DMS53 treated with DMSO at 0.1 percent for 48 hours (cell line): Measurements from ENCODE around the gene YWHAQ.
"Not testable (repeated sequence)": the region's sequence is repeated elsewhere in the genome, so short reads cannot be mapped to it uniquely, and the experiment has no call there.

Source experiments
- DNase-seq: peaks from one replicate; lab custom pipeline; 2025; ENCODE audit not compliant: unreplicated experiment; lab: John Stamatoyannopoulos, UW

The YWHAQ gene

DNA sequence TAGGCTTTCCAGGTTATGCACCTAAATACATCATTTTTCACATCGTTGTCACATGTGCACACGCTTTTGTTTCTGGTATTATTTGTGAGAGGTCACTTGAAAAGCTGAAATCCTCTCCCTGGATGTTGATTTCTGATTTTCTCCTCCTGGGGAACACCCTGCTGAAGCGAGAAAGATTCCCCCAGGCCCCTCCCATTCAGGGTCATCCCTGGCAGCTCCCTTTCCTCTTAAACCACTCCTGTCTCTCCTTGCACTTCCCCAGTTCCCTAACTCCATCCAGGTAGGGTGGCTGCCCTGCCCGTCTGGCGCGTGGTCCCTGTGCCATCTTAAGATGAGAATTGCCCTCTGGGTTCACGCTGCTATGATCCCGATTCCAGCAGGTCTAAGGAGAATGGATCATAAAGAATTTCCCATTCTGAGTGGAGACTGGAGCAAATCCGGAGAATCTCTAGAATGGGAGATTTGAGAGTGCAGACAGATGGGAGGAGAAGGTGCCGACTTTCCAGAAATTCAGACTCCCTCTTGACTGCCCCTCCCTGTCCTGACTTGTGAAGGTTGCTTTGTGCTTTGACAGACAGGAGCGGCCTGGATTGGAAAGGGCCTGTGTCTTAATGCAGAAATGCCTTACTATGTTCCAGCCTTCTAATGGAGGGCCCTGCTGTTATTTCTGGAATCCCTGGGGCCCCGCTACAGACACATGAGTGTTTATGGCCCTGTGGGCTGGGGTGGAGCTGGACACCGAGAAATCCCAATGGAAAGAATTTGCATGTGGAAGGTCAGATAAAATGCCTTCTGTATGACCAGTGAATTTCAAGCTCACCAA, 1.3 kb upstream of the YWHAQ start:
- DNase-seq: no peak

DNA sequence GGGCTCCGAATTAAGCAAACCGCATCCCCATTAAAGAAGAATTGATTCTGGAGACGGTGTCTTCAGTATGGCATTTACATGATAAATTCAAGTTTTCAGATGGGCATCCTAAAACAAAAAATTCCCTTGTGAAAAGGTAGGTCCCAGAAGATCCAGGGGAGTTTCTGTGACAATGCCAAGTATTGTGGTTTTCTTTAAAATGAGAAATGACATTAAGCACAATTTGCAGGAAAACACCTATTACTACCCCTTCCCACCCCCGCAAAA, 689 bp upstream of the YWHAQ start:
- no peak for DNase-seq

DNA sequence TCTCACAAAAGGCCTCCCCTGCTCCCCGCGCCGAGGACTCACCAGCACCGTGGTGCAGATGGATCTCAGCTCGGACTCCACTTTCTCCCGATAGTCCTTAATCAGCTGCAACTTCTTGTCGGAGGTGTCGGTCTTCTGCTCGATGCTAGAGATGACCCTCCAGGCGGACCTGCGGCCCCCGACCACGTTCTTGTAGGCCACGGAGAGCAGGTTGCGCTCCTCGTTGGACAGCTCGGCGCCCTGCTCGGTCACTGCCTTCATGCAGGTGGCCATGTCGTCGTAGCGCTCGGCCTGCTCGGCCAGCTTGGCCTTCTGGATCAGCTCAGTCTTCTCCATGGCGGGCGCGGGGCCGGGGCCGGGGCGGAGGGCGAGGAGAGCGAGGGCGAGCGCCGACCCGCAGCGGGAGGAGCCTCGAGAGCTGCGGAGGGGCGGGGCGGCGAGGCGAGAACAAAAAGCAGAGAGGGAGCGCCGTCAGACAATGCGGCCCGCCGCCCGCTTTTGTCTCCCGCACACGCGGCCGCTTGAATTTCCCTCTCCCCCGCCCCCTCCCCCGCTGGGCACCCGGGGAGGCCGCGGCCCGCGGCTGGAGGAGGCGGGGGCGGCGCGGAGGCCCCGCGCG, 571 bp downstream of the YWHAQ start:
- DNase-seq: no peak

DNA sequence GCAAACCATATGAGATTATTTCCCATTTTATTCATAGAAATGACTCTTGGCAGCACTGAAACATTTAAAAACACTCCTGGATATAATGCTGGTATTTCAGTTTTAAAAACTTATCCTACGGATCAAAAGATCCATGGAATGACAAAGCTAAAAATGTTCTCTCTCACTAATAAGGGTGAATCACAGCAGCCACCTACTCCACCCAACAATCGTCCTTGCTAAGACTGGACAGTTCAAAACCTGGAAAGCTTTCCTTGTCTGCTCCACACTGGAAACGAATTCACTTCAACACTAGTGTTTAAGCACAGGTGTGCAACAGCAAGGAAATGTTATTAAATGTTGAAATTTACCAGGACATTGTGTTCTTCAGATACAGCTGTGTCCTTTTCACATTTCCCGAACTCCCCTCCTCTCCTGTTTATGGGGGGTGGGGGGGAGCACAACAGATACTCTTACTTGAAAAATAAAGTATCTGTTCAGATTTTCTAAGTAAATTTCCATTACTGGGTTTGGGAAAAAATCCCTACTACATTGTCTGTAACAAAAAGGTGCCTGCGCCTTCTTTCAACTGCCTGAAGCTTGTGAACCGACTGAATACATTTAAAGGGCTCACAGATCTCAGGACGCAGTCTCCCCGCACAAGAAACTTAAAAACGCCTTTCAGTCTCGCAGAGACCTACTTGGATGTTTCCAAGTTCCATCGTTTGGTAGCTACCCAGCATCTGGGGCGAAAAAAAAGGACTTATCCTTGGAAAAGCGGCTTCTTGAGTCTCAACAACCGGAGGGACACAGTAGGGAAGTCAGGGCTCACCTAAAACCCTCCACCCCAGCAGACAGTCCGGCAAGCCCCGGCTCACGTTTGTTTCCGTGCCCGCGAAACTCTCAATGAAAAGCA, 1.3 kb downstream of the YWHAQ start:
- DNase-seq: no peak

DNA sequence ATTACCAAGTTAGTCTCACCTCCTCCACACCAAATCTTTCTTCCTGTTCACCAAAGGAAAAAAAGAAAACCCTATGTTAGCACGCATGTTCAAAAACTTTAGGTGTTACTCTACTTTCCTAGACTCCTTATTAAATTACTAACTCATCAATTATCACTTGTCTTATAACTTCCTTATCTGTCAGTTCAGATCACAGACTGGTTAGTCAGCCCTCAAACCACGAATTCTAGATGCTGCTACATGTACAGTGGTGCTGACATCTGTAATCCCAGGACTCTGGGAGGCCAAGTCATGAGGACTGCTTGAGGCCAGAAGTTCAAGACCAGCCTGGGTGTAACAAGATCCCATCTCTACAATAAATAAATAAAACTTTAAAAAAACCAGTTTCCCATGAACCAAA, 3.5 kb downstream of the YWHAQ start:
- DNase-seq: no peak

DNA sequence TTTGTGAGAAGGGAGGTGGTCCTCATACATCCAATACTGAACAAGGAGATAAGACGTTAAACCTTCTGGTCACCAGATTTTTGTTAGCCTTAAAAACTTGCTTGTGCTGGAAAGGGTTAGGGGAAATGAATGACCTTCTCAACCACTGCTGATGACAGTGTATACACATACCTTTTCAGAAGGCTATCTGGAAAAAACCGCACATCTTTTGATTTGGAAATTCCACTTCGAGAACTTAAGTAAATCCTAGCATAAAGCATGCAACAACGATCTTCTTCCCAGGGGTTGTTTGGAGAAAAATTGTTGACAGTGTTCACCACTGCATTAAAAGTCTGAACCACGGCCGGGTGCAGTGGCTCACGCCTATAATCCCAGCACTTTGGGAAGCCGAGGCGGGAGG, 7.6 kb downstream of the YWHAQ start:
- DNase-seq: no peak

DNA sequence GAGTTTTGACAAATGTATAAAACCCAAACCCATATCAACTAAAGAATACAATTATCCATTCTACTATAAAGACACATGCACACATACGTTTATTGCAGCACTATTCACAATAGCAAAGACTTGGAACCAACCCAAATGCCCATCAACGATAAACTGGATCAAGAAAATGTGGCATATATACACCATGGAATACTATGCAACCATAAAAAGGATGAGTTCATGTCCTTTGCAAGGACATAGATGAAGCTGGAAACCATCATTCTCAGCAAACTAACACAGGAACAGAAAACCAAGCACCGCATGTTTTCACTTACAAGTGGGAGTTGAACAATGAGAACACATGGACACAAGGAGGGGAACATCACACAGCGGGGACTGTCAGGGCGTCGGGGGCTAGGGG, 9.1 kb downstream of the YWHAQ start:
- DNase-seq: not testable (repeated sequence)

DNA sequence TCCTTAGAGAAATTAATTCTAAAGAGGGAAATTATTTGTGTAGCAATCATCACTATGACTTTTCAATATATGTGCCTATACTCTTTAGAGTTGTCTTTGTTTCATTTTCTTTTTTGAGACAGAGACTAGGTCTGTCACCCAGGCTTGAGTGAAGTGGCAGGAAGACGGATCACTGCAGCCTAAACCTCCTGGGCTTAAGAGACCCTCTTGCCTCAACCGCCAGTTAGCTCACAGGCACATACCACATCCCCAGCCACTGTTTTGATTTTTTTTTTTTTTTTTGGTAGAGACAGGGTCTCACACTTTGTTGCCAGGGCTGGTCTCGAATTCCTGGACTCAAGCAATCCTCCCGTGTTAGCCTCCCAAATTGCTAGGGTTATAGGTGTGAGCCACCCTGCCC, 12.4 kb downstream of the YWHAQ start:
- DNase-seq: no peak

DNA sequence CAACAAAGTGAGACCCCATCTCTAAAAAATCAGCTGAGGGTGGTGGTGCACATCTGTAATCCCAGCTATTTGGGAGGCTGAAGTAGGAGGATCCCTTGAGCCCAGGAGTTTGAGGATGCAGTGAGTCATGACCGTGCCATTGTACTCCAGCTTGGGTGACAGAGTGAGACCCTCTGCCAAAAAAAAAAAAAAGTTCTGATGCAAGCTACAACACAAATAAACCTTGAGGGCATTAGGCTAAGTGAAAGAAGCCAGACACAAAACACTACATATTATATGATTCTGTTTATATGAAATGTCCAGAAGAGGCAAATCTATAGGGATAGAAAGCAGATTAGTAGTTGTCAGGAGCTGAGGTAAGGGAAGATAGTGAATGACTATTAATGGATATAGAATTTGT, 13.0 kb downstream of the YWHAQ start:
- DNase-seq: no peak

DNA sequence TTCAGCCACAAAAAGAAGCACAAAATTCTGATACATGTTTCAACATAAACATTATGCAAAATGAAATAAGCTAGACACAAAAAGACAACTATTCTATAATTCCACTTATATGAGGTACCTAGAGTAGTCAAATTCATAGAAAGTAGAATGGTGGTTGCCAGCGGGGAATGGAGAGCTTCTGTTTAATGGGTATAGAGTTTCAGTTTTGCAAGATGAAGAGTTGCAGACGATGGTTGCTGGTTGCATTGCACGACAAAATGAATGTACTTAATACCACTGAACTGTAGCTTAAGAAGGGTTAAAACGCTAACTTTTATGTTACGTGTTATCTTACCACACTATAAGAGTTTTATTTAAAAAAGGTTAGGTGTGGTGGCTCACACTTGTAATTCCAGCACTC, 13.5 kb downstream of the YWHAQ start:
- no peak for DNase-seq

DNA sequence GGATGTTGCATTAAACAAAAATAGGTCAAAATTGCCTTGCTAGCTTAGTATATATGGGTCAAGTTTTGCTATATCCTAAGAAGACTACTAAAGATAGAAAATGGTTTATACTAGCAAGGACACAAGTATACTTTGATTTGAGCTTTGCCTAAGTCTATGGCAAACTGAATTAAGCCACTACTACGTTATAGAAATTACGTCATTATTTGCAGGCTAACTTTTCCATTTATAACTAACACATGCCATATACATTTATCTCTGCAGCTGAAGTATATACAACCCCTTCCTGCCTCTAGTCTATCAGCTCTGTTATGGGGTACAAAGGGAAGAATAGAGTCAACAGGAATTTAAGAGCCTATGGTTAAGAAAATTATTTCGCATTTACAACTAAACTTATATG, 16.2 kb downstream of the YWHAQ start:
- no peak for DNase-seq

DNA sequence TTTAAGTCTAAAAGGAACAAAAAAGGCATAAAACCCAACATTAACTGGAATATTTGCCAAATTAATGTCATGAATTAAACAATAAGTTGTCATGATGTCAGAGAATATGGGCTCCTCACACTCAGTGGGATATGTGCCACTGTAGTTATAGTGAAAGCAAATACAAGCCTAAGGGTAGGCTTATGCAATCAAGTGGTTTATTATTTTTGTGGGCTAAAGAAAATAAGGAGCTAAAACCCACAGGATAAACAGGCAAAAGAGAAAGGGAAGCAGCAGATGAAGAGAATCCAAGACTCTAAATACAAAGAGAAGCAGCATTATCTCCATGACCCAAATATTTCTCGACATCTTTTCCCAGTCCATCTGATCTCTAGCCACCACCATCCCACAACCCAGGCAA, 17.5 kb downstream of the YWHAQ start:
- no peak for DNase-seq

DNA sequence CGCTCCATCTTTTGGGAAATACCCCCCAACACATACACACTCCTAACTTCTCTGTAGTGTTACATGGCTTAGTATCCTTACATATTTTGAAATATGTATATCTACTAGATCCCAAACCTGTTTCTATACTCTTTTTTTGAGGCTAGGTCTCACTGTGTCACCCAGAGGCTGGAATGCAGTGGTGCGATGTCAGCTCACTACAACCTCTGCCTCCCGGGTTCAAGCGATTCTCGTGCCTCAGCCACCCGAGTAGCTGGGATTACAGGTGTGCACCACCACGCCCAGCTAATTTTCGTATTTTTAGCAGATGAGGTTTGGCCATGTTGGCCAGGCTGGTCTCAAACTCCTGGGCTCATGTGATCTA, 19.3 kb downstream of the YWHAQ start:
- not testable (repeated sequence) for DNase-seq

DNA sequence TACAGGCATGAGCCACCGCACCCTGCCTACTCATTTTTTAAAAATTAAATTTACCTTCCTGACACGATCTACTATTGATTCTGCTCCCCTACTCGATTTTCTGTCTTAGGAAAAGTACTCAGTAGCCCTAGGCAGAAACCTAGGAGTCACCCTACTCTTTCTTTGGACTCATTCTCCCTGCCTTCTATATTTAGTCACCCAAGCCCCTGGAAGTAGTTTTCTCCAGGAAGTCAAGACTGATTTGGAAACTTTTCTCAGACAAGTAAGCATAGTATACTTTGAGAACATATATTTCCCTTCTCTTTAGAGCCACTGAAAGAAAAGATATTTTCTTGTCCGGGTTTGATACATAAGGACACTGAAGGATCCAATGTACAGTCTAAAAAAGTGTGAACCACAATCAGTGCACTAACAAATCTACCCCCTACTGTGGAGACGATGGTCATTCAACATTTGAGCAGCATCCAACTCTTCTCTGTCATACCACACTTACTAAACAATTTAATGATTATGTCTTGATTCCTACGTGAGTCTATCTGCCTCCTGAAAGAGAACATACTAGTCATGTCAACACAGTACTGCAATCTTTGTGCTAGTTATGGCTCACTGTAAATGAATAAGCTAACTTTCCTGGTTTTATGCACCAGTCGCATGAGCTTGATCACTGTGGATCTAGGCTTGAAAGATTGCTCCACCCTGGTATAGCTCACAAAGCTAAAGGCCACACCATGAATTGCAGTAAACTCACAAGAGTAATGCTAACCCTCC, 19.8 kb downstream of the YWHAQ start:
- DNase-seq: no peak

DNA sequence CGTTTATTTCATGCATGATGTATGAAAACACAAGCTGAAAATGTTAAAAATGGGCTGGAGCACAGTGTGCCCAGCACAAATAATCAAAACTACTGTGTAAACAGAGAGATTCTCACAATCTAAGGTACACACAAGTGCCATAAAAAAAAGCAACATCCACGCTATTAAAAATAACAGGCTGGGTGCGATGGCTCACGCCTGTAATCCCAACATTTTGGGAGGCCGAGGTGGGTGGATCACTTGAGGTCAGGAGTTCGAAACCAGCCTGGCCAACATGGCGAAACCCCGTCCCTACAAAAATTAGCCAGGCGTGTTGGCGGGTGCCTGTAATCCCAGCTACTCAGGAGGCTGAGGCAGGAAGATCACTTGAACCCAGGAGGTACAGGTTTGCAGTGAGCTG, 22.3 kb downstream of the YWHAQ start:
- DNase-seq: not testable (repeated sequence)

DNA sequence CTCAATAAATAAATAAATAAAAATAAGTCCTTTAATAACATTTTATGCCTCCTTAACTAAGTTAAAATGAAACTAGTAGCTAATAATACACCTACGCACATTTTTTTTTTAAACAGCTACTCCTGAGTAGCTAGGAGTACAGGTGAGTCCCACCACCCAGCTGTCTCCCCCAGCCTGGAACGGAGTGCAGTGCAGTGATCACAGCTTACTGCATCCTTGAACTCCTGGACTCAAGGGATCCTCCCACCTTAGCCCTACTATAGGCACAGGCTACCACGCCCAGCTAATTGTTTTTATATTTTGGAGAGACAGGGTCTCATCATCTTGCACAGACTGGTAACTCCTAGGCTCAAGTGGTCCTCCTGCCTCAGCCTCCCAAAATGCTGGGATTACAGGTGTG, 28.4 kb downstream of the YWHAQ start:
- DNase-seq: no peak

DNA sequence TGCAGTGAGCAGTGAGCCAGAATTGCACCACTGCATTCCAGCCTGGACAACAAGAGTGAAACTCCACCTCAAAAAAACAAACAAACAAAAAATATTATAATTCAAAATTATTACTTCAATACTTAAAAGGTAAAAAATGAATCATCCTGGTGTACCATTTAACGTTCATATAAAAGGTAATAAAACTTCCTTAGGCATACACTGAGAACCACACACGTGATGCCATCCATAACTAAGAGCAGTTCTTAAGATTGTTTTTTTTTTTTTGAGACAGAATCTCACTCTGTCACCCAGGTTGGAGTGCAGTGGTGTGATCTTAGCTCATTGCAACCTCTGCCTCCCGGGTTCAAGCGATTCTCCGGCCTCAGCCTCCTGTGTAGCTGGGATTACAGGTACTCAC, 29.4 kb downstream of the YWHAQ start:
- no peak for DNase-seq

DNA sequence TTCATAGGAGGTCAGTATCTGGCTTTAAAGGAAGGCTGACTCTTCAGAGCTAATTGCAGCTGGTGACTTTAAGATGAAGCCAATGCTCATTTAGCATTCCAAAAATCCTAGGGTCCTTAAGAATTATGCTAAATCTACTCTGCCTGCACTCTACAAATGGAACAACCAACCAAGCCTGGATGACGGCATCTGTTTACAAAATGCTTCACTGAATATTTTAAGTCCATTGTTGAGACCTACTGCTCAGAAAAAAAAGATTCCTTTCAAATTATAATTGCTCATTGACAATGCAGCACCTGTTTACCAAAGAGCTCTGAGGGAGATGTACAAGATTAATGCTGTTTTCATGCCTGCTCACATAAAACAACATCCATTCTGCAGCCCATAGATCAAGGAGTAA, 31.4 kb downstream of the YWHAQ start:
- no peak for DNase-seq

DNA sequence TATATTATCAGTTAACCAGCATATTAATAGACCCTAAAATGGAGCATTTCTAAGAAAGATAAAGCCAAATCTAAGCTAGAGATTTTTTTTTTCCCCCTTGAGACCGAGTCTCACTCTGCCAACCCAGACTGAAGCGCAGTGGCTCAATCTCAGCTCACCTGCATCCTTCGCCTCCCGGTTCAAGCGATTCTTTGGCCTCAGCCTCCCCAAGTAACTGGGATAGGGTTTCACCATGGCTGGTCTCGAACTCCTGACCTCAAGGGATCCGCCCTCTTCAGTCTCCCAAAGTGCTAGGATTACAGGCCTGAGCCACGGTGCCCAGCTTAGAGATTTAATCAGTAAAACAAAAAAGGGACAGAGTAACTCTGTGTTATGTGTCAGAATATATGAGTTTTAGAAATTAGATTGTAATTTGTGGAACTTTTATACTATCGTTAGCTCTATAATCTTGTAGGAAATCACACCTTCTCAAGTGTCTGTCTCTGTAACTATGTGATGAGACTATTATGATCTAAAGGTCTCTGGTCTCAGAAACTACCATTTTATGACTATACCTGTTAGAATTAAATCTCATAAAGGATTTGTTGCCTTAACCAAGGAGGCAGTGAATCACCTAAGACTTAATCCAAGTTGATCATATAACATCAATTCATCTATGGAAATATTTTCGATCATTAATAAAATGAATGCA, 34.0 kb downstream of the YWHAQ start:
- DNase-seq: no peak

DNA sequence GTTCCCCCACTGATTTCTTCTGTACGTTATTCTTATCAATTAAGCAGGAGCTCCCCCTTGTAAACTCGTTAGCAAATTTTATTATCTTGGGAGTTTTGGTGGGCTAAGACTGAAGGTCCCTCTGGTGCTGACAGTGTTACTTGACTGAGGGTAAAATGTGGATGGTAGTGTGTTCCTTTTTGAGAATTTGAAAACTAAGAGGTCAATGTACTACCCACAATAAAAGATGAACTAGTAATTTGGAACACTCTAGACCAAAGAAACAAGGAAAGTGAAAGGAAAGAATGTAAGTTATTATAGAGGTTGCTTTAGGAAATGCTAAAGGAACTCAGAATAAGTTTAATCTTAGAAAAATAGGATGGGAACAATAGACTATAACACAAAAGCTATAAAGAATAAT, 35.1 kb downstream of the YWHAQ start:
- DNase-seq: no peak

DNA sequence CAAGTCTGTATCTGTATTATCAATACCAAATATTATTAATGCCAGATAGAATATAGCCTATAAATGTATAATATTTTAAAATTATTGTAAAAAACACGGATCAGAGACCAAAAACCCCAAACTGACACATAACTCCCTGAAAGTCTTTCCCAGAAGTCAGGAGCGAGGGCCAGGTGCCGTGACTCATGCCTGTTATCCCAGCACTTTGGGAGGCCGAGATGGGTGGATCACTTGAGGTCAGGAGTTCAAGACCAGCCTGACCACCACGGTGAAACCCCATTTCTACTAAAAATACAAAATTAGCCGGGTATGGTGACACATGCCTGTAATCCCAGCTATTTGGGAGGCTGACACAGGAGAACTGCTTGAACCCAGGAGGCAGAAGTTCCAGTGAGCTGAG, 35.5 kb downstream of the YWHAQ start:
- DNase-seq: not testable (repeated sequence)
